ENCODE measurements around the gene PSMA7.

The PSMA7 gene

GRCh38 chr20:62112368-62112767 is 30.8 kb downstream of the PSMA7 start:
- no peak overlapping the region for H3K27ac ChIP-seq
- H3K9me3 ChIP-seq (ENCODE audit: low read depth, low read length), result peaks cover 4% of the 10 kb centered on the region; the same call in 1 of the 2 replicates
- TF ChIP-seq POLR2AphosphoS5 (IDR thresholded peaks at IDR 0.05; ENCODE audit: borderline replicate concordance, low read depth, low read length), result no peak
- no peak for TF ChIP-seq EZH2 (IDR thresholded peaks at IDR 0.05)
- no peak for TF ChIP-seq FOXP2 (optimal IDR thresholded peaks at IDR 0.05; ENCODE audit: control extremely low read depth, extremely low read length, insufficient read depth)
- H3K36me3 ChIP-seq (ENCODE audit: insufficient read depth, low read length), result no peaks in the 10 kb centered on the region
- H3K4me3 ChIP-seq, result no peak overlapping the region
- no peak for DNase-seq (ENCODE audit: low read depth, low spot score)
- no peak overlapping the region for H3K9ac ChIP-seq (ENCODE audit: insufficient read length)

GRCh38 chr20:62111148-62111547 is 32.0 kb downstream of the PSMA7 start:
- Histone ChIP-seq H3K9ac (ENCODE audit: insufficient read length) (no peak overlapping the region), H3K9me3 (ENCODE audit: low read depth, low read length) (peaks cover 4% of the 10 kb centered on the region; the same call in 1 of the 2 replicates), H3K36me3 (ENCODE audit: insufficient read depth, low read length) (no peaks in the 10 kb centered on the region), H3K4me3 (no peak overlapping the region), H3K27ac (no peak overlapping the region)
- DNase-seq (ENCODE audit: low read depth, low spot score), result no peak
- no peak for TF ChIP-seq POLR2AphosphoS5 (IDR thresholded peaks at IDR 0.05; ENCODE audit: borderline replicate concordance, low read depth, low read length)
- no peak for TF ChIP-seq EZH2 (IDR thresholded peaks at IDR 0.05)
- no peak for TF ChIP-seq FOXP2 (optimal IDR thresholded peaks at IDR 0.05; ENCODE audit: control extremely low read depth, extremely low read length, insufficient read depth)

GRCh38 chr20:62105592-62105991 is 37.6 kb downstream of the PSMA7 start:
- TF ChIP-seq POLR2AphosphoS5 (IDR thresholded peaks at IDR 0.05; ENCODE audit: borderline replicate concordance, low read depth, low read length) (no peak), EZH2 (IDR thresholded peaks at IDR 0.05) (no peak), FOXP2 (optimal IDR thresholded peaks at IDR 0.05; ENCODE audit: control extremely low read depth, extremely low read length, insufficient read depth) (no peak)
- no peak overlapping the region for H3K9ac ChIP-seq (ENCODE audit: insufficient read length)
- peaks cover 4% of the 10 kb centered on the region; the same call in 1 of the 2 replicates for H3K9me3 ChIP-seq (ENCODE audit: low read depth, low read length)
- DNase-seq (ENCODE audit: low read depth, low spot score), result no peak
- no peak overlapping the region for H3K27ac ChIP-seq
- H3K36me3 ChIP-seq (ENCODE audit: insufficient read depth, low read length), result no peaks in the 10 kb centered on the region
- no peak overlapping the region for H3K4me3 ChIP-seq

GRCh38 chr20:62104791-62105345 is 38.3 kb downstream of the PSMA7 start:
- no peak for DNase-seq (ENCODE audit: low read depth, low spot score)
- Histone ChIP-seq H3K36me3 (ENCODE audit: insufficient read depth, low read length) (no peaks in the 10 kb centered on the region), H3K4me3 (no peak overlapping the region), H3K9me3 (ENCODE audit: low read depth, low read length) (peaks cover 4% of the 10 kb centered on the region; the same call in 1 of the 2 replicates), H3K27ac (no peak overlapping the region), H3K9ac (ENCODE audit: insufficient read length) (no peak overlapping the region)
- TF ChIP-seq EZH2 (IDR thresholded peaks at IDR 0.05), result no peak
- TF ChIP-seq POLR2AphosphoS5 (IDR thresholded peaks at IDR 0.05; ENCODE audit: borderline replicate concordance, low read depth, low read length), result no peak
- TF ChIP-seq FOXP2 (optimal IDR thresholded peaks at IDR 0.05; ENCODE audit: control extremely low read depth, extremely low read length, insufficient read depth), result no peak

- Histone ChIP-seq H3K9me3 (ENCODE audit: low read depth, low read length) (peaks cover 2% of the 10 kb centered on the region; the same call in 1 of the 2 replicates), H3K4me3 (no peak overlapping the region), H3K9ac (ENCODE audit: insufficient read length) (no peak overlapping the region), H3K36me3 (ENCODE audit: insufficient read depth, low read length) (no peaks in the 10 kb centered on the region), H3K27ac (no peak overlapping the region)
- TF ChIP-seq POLR2AphosphoS5 (IDR thresholded peaks at IDR 0.05; ENCODE audit: borderline replicate concordance, low read depth, low read length) (no peak), EZH2 (IDR thresholded peaks at IDR 0.05) (no peak), FOXP2 (optimal IDR thresholded peaks at IDR 0.05; ENCODE audit: control extremely low read depth, extremely low read length, insufficient read depth) (no peak)
- no peak for DNase-seq (ENCODE audit: low read depth, low spot score)
Measured at GRCh38 chr20:62104234-62104789, 38.9 kb downstream of the PSMA7 start.

- Histone ChIP-seq H3K9me3 (ENCODE audit: low read depth, low read length) (no peaks in the 10 kb centered on the region), H3K27ac (no peak overlapping the region), H3K4me3 (no peak overlapping the region), H3K9ac (ENCODE audit: insufficient read length) (no peak overlapping the region), H3K36me3 (ENCODE audit: insufficient read depth, low read length) (no peaks in the 10 kb centered on the region)
- no peak for DNase-seq (ENCODE audit: low read depth, low spot score)
- TF ChIP-seq EZH2 (IDR thresholded peaks at IDR 0.05), result no peak
- no peak for TF ChIP-seq FOXP2 (optimal IDR thresholded peaks at IDR 0.05; ENCODE audit: control extremely low read depth, extremely low read length, insufficient read depth)
- TF ChIP-seq POLR2AphosphoS5 (IDR thresholded peaks at IDR 0.05; ENCODE audit: borderline replicate concordance, low read depth, low read length), result no peak
Measured at GRCh38 chr20:62103508-62104233, 39.5 kb downstream of the PSMA7 start.

GRCh38 chr20:62101078-62101477 is 42.1 kb downstream of the PSMA7 start:
- Histone ChIP-seq H3K9ac (ENCODE audit: insufficient read length) (no peak overlapping the region), H3K9me3 (ENCODE audit: low read depth, low read length) (no peaks in the 10 kb centered on the region), H3K36me3 (ENCODE audit: insufficient read depth, low read length) (no peaks in the 10 kb centered on the region), H3K27ac (no peak overlapping the region), H3K4me3 (no peak overlapping the region)
- no peak for DNase-seq (ENCODE audit: low read depth, low spot score)
- TF ChIP-seq FOXP2 (optimal IDR thresholded peaks at IDR 0.05; ENCODE audit: control extremely low read depth, extremely low read length, insufficient read depth) (no peak), EZH2 (IDR thresholded peaks at IDR 0.05) (no peak), POLR2AphosphoS5 (IDR thresholded peaks at IDR 0.05; ENCODE audit: borderline replicate concordance, low read depth, low read length) (no peak)

GRCh38 chr20:62097881-62098407 is 45.2 kb downstream of the PSMA7 start:
- no peaks in the 10 kb centered on the region for H3K36me3 ChIP-seq (ENCODE audit: insufficient read depth, low read length)
- no peak overlapping the region for H3K9ac ChIP-seq (ENCODE audit: insufficient read length)
- no peaks in the 10 kb centered on the region for H3K9me3 ChIP-seq (ENCODE audit: low read depth, low read length)
- TF ChIP-seq EZH2 (IDR thresholded peaks at IDR 0.05), result no peak
- no peak for TF ChIP-seq FOXP2 (optimal IDR thresholded peaks at IDR 0.05; ENCODE audit: control extremely low read depth, extremely low read length, insufficient read depth)
- TF ChIP-seq POLR2AphosphoS5 (IDR thresholded peaks at IDR 0.05; ENCODE audit: borderline replicate concordance, low read depth, low read length), result no peak
- no peak for DNase-seq (ENCODE audit: low read depth, low spot score)
- H3K27ac ChIP-seq, result no peak overlapping the region
- no peak overlapping the region for H3K4me3 ChIP-seq
